HG03097 (cell line): ENCODE data around the gene WRAP53.
"Not testable (repeated sequence)": the region's sequence is repeated elsewhere in the genome, so short reads cannot be mapped to it uniquely, and the experiment has no call there.

Source experiments
- ATAC-seq: cut with Tn5 transposase; IDR thresholded peaks from one replicate; pipeline ENCODE4 v1.9.1; 2021; ENCODE audit not compliant: unreplicated experiment, low FRiP score

The WRAP53 gene

DNA sequence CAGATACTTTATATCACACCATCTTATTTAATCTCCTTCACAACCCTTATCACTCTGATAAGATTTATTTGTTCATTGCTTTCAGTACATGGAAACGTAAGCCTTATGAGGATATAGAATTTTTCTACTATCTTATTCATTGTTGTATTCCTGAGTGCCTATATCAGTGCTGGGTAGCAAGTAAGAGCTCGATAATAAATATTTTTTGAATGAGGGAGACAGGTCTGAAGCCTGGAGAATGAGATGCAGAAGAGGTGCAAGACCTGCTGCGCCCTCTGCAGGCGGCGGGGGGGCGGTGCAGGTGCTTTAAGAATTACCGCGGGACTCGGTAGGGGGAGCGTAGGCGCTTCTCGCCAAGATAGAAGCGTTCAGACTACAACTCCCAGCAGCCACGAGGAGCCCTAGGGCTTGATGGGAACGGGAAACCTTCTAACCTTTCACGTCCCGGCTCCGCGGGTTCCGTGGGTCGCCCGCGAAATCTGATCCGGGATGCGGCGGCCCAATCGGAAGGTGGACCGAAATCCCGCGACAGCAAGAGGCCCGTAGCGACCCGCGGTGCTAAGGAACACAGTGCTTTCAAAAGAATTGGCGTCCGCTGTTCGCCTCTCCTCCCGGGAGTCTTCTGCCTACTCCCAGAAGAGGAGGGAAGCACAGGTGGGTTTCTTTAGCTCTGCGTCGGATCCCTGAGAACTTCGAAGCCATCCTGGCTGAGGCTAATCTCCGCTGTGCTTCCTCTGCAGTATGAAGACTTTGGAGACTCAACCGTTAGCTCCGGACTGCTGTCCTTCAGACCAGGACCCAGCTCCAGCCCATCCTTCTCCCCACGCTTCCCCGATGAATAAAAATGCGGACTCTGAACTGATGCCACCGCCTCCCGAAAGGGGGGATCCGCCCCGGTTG is at the start of gene WRAP53:
Gene WRAP53, plus strand, starts transcription at position 570 of the 900 bp plus-strand sequence. Its CDS starts 172 bp downstream, at position 742.
- peak; percentile 65 for ATAC-seq

DNA sequence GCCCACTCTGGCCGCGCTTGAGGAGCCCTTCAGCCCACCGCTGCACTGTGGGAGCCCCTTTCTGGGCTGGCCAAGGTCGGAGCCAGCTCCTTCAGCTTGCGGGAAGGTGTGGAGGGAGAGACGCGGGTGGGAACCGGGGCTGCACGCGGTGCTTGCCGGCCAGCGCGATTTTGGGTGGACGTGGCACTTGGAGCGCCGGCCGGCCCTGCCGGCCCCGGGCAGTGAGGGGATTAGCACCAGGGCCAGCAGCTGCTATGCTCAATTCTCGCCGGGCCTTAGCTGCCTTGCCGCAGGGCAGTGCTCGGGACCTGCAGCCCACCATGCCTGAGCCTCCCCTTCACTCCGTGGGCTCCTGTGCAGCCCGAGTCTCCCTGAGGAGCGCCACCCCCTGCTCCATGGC is 47.5 kb upstream of the WRAP53 start:
- ATAC-seq, result no peak

DNA sequence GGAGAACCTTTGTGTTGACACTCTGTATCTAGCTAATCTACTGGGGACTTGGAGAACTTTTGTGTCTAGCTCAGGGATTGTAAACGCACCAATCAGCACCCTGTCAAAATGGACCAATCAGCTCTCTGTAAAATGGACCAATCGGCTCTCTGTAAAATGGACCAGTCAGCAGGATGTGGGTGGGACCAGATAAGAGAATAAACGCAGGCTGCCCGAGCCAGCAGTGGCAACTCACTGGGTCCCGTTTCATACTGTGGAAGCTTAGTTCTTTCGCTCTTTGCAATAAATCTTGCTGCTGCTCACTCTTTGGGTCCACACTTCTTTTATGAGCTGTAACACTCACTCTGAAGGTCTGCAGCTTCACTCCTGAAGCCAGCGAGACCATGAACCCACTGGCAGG is 46.6 kb upstream of the WRAP53 start:
- not testable (repeated sequence) for ATAC-seq

- ATAC-seq, result no peak
Observed at GRCh38 chr17:7644775-7645174, 43.5 kb upstream of the WRAP53 start.

- no peak for ATAC-seq
Observed at GRCh38 chr17:7646457-7646856, 41.8 kb upstream of the WRAP53 start.

GRCh38 chr17:7647018-7647417 is 41.3 kb upstream of the WRAP53 start:
- ATAC-seq, result no peak

- no peak for ATAC-seq
Observed at GRCh38 chr17:7650509-7651096, 37.7 kb upstream of the WRAP53 start, which contains the start of gene ATP1B2. Gene ATP1B2, plus strand, starts transcription at chr17:7650926. Its CDS starts 593 bp downstream, at chr17:7651519.

DNA sequence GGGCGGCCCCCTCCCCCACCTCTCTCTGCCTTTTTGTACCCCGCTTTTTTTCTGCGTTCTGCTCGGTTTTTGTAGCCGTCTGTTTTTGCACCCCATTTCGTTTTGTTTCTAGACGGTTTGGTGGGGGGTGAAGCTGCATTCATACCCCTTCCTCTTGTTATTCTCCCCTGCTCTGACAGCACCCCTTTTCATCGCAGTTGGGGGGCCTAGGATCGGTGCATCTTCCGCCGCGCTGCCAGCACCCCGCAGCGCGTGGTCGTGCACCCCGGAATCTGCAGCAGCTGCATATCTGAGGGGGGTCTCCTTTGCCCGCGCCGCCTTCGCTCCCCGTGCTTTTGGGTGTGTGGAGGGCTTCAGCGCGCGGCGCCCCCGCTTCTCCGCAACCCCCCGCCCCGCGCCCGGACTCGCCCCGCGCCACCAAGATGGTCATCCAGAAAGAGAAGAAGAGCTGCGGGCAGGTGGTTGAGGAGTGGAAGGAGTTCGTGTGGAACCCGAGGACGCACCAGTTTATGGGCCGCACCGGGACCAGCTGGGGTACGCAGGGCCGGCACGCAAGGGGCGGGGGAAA is 37.1 kb upstream of the WRAP53 start:
- no peak for ATAC-seq

DNA sequence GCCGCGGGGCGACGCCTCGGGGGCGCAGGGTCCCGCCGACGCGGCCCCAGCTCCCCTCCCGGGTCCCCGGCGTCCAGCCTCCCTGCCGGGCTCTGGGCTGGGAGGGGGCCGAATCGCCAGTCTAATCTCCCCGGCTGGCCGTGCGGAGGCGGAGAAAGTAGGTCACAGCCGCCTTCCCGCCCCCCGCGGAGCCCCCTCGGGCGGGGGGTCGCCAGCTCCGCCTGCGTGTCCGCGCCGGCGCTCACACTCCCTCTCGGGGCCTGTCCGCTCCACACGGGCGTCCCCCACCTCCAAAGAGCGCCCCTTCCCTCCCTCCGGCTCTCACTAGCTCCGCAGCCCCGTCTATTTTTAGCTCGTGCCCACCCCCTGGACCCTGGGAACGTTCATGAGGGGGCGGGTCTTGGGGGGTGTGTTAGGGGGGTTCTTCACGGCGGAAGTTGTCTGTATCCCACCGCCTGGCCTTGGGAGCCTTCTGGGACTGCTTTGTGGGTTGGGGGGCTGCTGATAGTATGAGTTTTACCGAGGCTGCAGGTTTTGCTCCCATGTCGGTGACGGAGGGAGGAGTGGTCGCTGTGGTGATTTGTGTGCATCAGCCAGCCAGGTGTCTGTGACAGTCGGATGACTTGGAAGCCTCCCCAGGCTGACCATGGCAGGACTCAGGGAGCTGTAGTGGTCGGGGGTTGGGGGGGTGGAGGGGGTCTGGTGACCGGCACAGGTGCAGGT is 36.5 kb upstream of the WRAP53 start:
- no peak for ATAC-seq

DNA sequence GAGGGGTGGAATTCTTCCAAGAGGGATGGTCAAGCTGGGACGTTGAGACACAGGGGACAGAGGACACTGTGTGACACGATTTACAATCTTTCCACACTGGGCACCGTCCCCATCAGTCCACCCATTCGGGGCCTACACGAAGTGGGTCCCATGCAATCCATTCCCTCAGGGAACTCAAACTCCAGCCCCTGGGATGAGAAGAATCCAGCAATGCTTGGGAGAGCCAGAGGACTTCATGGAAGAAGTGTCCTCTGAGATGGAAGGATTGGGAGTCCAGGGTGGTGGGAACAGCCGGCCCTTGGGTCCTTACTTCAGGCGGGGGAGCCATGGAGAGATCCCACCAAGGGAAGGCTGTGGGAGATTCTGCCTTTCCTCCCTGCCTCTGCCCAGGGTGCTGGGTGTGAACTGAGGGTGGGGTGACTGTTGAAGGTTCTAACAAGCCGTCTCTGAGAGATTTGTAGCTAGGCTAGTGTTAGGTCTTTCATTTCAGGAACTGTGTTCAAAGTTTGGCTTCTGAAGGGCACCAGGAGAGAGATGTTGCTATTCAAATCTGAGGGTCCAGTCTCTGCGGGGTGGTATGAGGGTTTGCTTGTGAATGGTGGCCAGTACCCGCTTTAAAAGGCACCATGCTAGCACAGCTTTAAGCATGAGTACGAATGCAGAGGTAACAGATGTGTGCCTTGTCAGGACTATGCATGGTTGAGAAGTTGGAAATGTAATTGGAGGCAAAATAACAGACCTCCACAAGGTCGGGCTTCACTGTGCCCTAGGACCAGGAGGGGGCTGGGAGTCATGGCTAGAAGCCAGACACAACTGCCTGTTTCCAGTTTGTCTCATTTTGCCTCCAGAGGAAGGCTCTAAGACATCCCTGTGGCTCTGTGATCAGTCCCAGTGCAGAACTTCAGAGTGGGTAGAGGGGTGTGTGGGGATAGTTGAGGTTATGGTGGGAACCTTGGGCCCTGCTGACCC is 35.6 kb upstream of the WRAP53 start:
- no peak for ATAC-seq

GRCh38 chr17:7654832-7655540 is 33.3 kb upstream of the WRAP53 start:
- ATAC-seq, result no peak

- no peak for ATAC-seq
Observed at GRCh38 chr17:7655541-7655840, 32.8 kb upstream of the WRAP53 start.

DNA sequence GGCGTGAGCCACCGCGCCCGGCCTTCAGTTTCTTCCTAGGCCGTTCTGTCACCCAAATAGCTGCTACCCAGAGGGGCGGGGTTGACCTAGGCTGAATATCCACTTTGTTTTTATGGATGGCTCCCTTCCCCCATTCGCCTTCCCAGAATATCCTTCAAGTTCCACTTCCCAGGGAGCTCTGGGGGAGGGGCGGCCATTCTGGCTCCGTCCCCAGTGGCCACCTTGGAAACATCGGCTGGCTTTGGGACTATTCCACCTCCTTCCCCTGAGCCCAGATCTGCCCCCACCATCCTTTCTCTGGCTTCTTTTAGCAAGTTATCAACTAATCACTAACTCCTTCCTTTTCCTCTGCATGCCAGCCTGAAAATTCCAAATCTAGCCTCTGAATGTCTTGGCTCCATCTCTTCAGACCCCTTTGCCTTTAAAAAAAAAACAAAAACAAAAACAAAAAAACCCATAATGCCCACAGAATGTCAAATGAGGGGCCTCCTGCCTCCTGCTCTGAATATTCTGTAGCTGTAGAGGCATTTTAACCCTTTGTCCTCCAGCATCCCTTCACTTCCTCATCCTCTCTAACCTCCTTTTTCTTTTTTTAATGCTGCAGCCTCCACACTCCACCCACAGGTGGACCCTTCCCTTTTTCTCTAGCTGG is 31.2 kb upstream of the WRAP53 start:
- ATAC-seq, result no peak

GRCh38 chr17:7667656-7668406 is 20.4 kb upstream of the WRAP53 start:
- ATAC-seq, result no peak

DNA sequence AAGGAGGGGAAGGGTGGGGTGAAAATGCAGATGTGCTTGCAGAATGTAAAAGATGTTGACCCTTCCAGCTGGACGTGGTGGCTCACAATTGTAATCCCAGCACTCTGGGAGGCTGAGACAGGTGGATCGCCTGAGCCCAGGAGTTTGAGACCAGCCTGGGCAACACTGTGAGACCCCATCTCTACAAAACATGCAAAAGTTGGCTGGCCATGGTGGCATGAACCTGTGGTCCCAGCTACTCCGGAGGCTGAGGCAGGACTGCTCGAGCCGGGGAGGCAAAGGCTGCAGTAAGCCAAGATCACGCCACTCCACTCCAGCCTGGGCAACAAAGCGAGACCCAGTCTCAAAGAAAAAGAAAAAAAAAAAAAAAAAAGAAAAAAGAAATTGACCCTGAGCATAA is 19.8 kb upstream of the WRAP53 start:
- ATAC-seq, result no peak

DNA sequence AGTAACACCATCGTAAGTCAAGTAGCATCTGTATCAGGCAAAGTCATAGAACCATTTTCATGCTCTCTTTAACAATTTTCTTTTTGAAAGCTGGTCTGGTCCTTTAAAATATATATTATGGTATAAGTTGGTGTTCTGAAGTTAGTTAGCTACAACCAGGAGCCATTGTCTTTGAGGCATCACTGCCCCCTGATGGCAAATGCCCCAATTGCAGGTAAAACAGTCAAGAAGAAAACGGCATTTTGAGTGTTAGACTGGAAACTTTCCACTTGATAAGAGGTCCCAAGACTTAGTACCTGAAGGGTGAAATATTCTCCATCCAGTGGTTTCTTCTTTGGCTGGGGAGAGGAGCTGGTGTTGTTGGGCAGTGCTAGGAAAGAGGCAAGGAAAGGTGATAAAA is 15.0 kb upstream of the WRAP53 start:
- no peak for ATAC-seq

DNA sequence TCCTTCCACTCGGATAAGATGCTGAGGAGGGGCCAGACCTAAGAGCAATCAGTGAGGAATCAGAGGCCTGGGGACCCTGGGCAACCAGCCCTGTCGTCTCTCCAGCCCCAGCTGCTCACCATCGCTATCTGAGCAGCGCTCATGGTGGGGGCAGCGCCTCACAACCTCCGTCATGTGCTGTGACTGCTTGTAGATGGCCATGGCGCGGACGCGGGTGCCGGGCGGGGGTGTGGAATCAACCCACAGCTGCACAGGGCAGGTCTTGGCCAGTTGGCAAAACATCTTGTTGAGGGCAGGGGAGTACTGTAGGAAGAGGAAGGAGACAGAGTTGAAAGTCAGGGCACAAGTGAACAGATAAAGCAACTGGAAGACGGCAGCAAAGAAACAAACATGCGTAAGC is 13.3 kb upstream of the WRAP53 start:
- no peak for ATAC-seq

DNA sequence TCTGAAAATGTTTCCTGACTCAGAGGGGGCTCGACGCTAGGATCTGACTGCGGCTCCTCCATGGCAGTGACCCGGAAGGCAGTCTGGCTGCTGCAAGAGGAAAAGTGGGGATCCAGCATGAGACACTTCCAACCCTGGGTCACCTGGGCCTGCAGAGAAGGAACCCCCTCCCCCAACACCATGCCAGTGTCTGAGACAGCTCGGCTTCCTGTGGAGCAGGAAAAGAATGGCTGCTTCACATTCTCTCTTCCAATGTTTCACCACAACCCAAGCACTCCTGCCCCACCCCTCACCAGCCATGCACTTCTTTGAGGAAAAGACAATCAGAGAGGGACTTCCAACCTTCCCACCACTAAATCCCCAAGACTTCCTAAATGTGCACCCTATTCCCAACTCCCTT is 11.7 kb upstream of the WRAP53 start:
- no peak for ATAC-seq
